Posterior vena cava (tissue), 2 donors: ENCODE results near the gene SRRD. TPM values are rescaled to one million over a fixed set of nuclear protein-coding genes. Genes with fewer than 3 reads are reported as not detected.
"Not testable (repeated sequence)": the region's sequence is repeated elsewhere in the genome, so short reads cannot be mapped to it uniquely, and the experiment has no call there.

ENCODE experiments used
- DNase-seq: peaks from one replicate; pipeline ENCODE4 v3.0.0-alpha.2; 2020; ENCODE audit warnings: low spot score
- intact Hi-C, 2 donors: fragments of 100-400 bp; cut with DNase I; formaldehyde crosslinking; loops; one replicate each; pipeline versions ENCODE4 v1.14.1 to v1.14.2; 2022 to 2023
- long read RNA-seq, 2 donors: library from polyadenylated mRNA; unstranded; transcript quantifications; one replicate each; pipeline ENCODE4 v2.0.0, GENCODE V29; 2020 to 2021
- total RNA-seq, 2 donors: library from RNA; stranded (reverse); fragmentation: NEBNext Ultra II Directional; extraction: Animal tissue kit (Norgen Biotek cat#: 25700); gene quantifications; one replicate each; pipeline ENCODE4 v1.2.1, GENCODE V29; 2021
- donor health status: DM: yes; HTN: yes; CAD: no.
- donor health status: DM: yes; HTN: yes; CAD: no.

The SRRD gene
- total RNA-seq, result 10 to 100 TPM; 12.5 to 17.8 TPM
- long read RNA-seq, donor 1, full-length matches to known transcripts, result 1 of 4 reads
- long read RNA-seq, donor 1, partial matches to known transcripts, result 1 of 4 reads
- long read RNA-seq, donor 1, other reads (novel, unspliced or antisense), result 2 of 4 reads
- long read RNA-seq, donor 2, partial matches to known transcripts, result 1 of 1 reads
- long read RNA-seq, donor 2, other reads (novel, unspliced or antisense), result 0 of 1 reads

GRCh38 chr22:26483439-26484359 lies at the start of gene SRRD, which contains the start of gene HPS4:
Gene SRRD (plus strand): TSS chr22:26483877. CDS start chr22:26483891, 14 bp downstream.
Gene HPS4 (minus strand): TSS chr22:26483783. CDS start chr22:26481762, 2,021 bp downstream.
- intact Hi-C loops, result no loop called here
- peak; percentile 97 for DNase-seq

- DNase-seq, result no peak
- intact Hi-C loops, result no loop called here
These were observed 48.2 kb upstream of the SRRD start for GRCh38 chr22:26435327-26436093.

- intact Hi-C loops, result no loop called here
- DNase-seq, result no peak
These were observed 46.7 kb upstream of the SRRD start for GRCh38 chr22:26436903-26437515.

- no peak for DNase-seq
- intact Hi-C loops, result no loop called here
These were observed 45.8 kb upstream of the SRRD start for GRCh38 chr22:26437694-26438392.

GRCh38 chr22:26438776-26439175 lies 44.9 kb upstream of the SRRD start:
- intact Hi-C loops, DNase-seq: not testable (repeated sequence)

- DNase-seq, result no peak
- intact Hi-C loops, result no loop called here
These were observed 44.1 kb upstream of the SRRD start for GRCh38 chr22:26439559-26439958.

- DNase-seq, result no peak
- intact Hi-C loops, result no loop called here
These were observed 41.5 kb upstream of the SRRD start for GRCh38 chr22:26442086-26442756.

GRCh38 chr22:26443901-26444690 lies 39.6 kb upstream of the SRRD start:
- DNase-seq, result no peak
- intact Hi-C loops, result no loop called here

- intact Hi-C loops, result no loop called here
- DNase-seq, result no peak
These were observed 38.9 kb upstream of the SRRD start for GRCh38 chr22:26444777-26445176.

GRCh38 chr22:26445577-26446275 lies 38.0 kb upstream of the SRRD start:
- intact Hi-C loops, result no loop called here
- DNase-seq, result no peak

- no peak for DNase-seq
- intact Hi-C loops, result no loop called here
These were observed 36.7 kb upstream of the SRRD start for GRCh38 chr22:26446808-26447515.

GRCh38 chr22:26447584-26448329 lies 35.9 kb upstream of the SRRD start:
- intact Hi-C loops, result no loop called here
- no peak for DNase-seq

- intact Hi-C loops, result no loop called here
These were observed 35.3 kb upstream of the SRRD start for GRCh38 chr22:26448334-26448733.

GRCh38 chr22:26448941-26449340 lies 34.7 kb upstream of the SRRD start:
- intact Hi-C loops, result no loop called here

More at GRCh38 chr22:26448334-26448733, 35.3 kb upstream of the SRRD start:
- no peak for DNase-seq

GRCh38 chr22:26450453-26451185 lies 33.1 kb upstream of the SRRD start:
- intact Hi-C loops, result loop anchor here in 1 of 2 donors (10.0 kb wide), 1 partner anchor 46 kb away; no protein-coding TSS in a partner anchor
- no peak for DNase-seq

More at GRCh38 chr22:26448941-26449340, 34.7 kb upstream of the SRRD start:
- DNase-seq, result no peak
